HG03159 (cell line): ENCODE results near the gene KREMEN1.
"Not testable (repeated sequence)": the region's sequence is repeated elsewhere in the genome, so short reads cannot be mapped to it uniquely, and the experiment has no call there.

ENCODE experiments used
- ATAC-seq: cut with Tn5 transposase; IDR thresholded peaks from one replicate; pipeline ENCODE4 v1.9.1; 2021; ENCODE audit warnings: mild to moderate bottlenecking, moderate library complexity; ENCODE audit not compliant: unreplicated experiment

Gene KREMEN1

GRCh38 chr22:29074276-29074772, 1.5 kb downstream of the KREMEN1 start:
- no peak for ATAC-seq

GRCh38 chr22:29078036-29078868, 5.4 kb downstream of the KREMEN1 start:
- no peak for ATAC-seq

- ATAC-seq: no peak
Observed at GRCh38 chr22:29078869-29079207, 6.0 kb downstream of the KREMEN1 start.

- no peak for ATAC-seq
Observed at GRCh38 chr22:29079218-29079901, 6.5 kb downstream of the KREMEN1 start.

GRCh38 chr22:29080106-29080975, 7.5 kb downstream of the KREMEN1 start:
- no peak for ATAC-seq

GRCh38 chr22:29081517-29082236, 8.8 kb downstream of the KREMEN1 start:
- no peak for ATAC-seq

GRCh38 chr22:29082826-29083545, 10.2 kb downstream of the KREMEN1 start:
- no peak for ATAC-seq

- ATAC-seq: not testable (repeated sequence)
Observed at GRCh38 chr22:29083576-29083932, 10.7 kb downstream of the KREMEN1 start.

- no peak for ATAC-seq
Observed at GRCh38 chr22:29083933-29084591, 11.2 kb downstream of the KREMEN1 start.

- no peak for ATAC-seq
Observed at GRCh38 chr22:29087012-29087411, 14.2 kb downstream of the KREMEN1 start.

GRCh38 chr22:29088809-29089208, 16.0 kb downstream of the KREMEN1 start:
- no peak for ATAC-seq

- no peak for ATAC-seq
Observed at GRCh38 chr22:29089507-29089906, 16.7 kb downstream of the KREMEN1 start.

GRCh38 chr22:29090039-29090438, 17.2 kb downstream of the KREMEN1 start:
- ATAC-seq: no peak

- ATAC-seq: no peak
Observed at GRCh38 chr22:29092243-29092642, 19.4 kb downstream of the KREMEN1 start.

- ATAC-seq: no peak
Observed at GRCh38 chr22:29093030-29093429, 20.2 kb downstream of the KREMEN1 start.

- ATAC-seq: no peak
Observed at GRCh38 chr22:29093501-29094300, 20.9 kb downstream of the KREMEN1 start.

GRCh38 chr22:29095459-29095858, 22.6 kb downstream of the KREMEN1 start:
- ATAC-seq: no peak

GRCh38 chr22:29096736-29097669, 24.2 kb downstream of the KREMEN1 start:
- no peak for ATAC-seq
